ENCODE measurements around the gene COL8A2.
"Not testable (repeated sequence)": the region's sequence is repeated elsewhere in the genome, so short reads cannot be mapped to it uniquely, and the experiment has no call there.

COL8A2 gene

GRCh38 chr1:36125129-36125991 is at the start of gene COL8A2:
Gene COL8A2, minus strand, starts transcription at chr1:36125222. Its CDS starts 24,980 bp downstream, at chr1:36100242.
- no peak for DNase-seq (ENCODE audit: low read depth in 1 of 2, low spot score in 1 of 2)

GRCh38 chr1:36174713-36175112 is 49.7 kb upstream of the COL8A2 start:
- no peak for DNase-seq (ENCODE audit: low read depth in 1 of 2, low spot score in 1 of 2)

- DNase-seq (ENCODE audit: low read depth in 1 of 2, low spot score in 1 of 2) = no peak
These were observed 48.0 kb upstream of the COL8A2 start for GRCh38 chr1:36172983-36173382.

- DNase-seq (ENCODE audit: low read depth in 1 of 2, low spot score in 1 of 2) = no peak
These were observed 47.2 kb upstream of the COL8A2 start for GRCh38 chr1:36172017-36172747.

- DNase-seq (ENCODE audit: low read depth in 1 of 2, low spot score in 1 of 2) = no peak
These were observed 45.8 kb upstream of the COL8A2 start for GRCh38 chr1:36170643-36171412.

GRCh38 chr1:36168514-36168913 is 43.5 kb upstream of the COL8A2 start:
- DNase-seq (ENCODE audit: low read depth in 1 of 2, low spot score in 1 of 2) = no peak

- DNase-seq (ENCODE audit: low read depth in 1 of 2, low spot score in 1 of 2) = no peak
These were observed 42.2 kb upstream of the COL8A2 start for GRCh38 chr1:36166938-36167905.

GRCh38 chr1:36166136-36166535 is 41.1 kb upstream of the COL8A2 start:
- no peak for DNase-seq (ENCODE audit: low read depth in 1 of 2, low spot score in 1 of 2)

- DNase-seq (ENCODE audit: low read depth in 1 of 2, low spot score in 1 of 2) = no peak
These were observed 40.1 kb upstream of the COL8A2 start for GRCh38 chr1:36165145-36165544.

GRCh38 chr1:36164361-36164760 is 39.3 kb upstream of the COL8A2 start:
- no peak for DNase-seq (ENCODE audit: low read depth in 1 of 2, low spot score in 1 of 2)

- DNase-seq (ENCODE audit: low read depth in 1 of 2, low spot score in 1 of 2) = no peak
These were observed 38.4 kb upstream of the COL8A2 start for GRCh38 chr1:36163426-36163825.

- no peak for DNase-seq (ENCODE audit: low read depth in 1 of 2, low spot score in 1 of 2)
These were observed 37.7 kb upstream of the COL8A2 start for GRCh38 chr1:36162680-36163239.

- DNase-seq (ENCODE audit: low read depth in 1 of 2, low spot score in 1 of 2) = no peak
These were observed 36.9 kb upstream of the COL8A2 start for GRCh38 chr1:36161641-36162531.

GRCh38 chr1:36160949-36161485 is 36.0 kb upstream of the COL8A2 start:
- DNase-seq (ENCODE audit: low read depth in 1 of 2, low spot score in 1 of 2) = peak; percentile 21 to 47

- DNase-seq (ENCODE audit: low read depth in 1 of 2, low spot score in 1 of 2) = no peak
These were observed 35.4 kb upstream of the COL8A2 start for GRCh38 chr1:36160388-36160948.

GRCh38 chr1:36159614-36160387 is 34.8 kb upstream of the COL8A2 start:
- no peak for DNase-seq (ENCODE audit: low read depth in 1 of 2, low spot score in 1 of 2)

- DNase-seq (ENCODE audit: low read depth in 1 of 2, low spot score in 1 of 2) = not testable (repeated sequence)
These were observed 33.8 kb upstream of the COL8A2 start for GRCh38 chr1:36158827-36159252.

Measured in activated CD4-positive, alpha-beta T cell treated with anti-CD3 and anti-CD28 coated beads, Interleukin-2, amount 50 U/mL, for 24 hours (primary cell).